CD4-positive, alpha-beta memory T cell (primary cell): ENCODE results near the gene COA8. TPM values are rescaled to one million over a fixed set of nuclear protein-coding genes. Genes with fewer than 3 reads are reported as not detected.

ENCODE experiments used
- CTCF ChIA-PET: fragments of 350-600 bp; sonication (Branson Sonifier 250); formaldehyde crosslinking; loops from one replicate; lab custom pipeline; 2021; ENCODE audit warnings: inconsistent platforms; ENCODE audit not compliant: partially characterized antibody; lab: Charles Lee
- POLR2A ChIA-PET: fragments of 350-600 bp; sonication (Branson Sonifier 250); formaldehyde crosslinking; loops from one replicate; lab custom pipeline; 2021; ENCODE audit not compliant: partially characterized antibody; lab: Charles Lee
- DNase-seq, 5 donors: peaks; one replicate each; pipeline versions ENCODE4 v3.0.0 to v3.0.0-alpha.2; 2020 to 2022; ENCODE audit warnings: mixed read lengths in 1 of 5
- H3K27ac ChIP-seq: one replicate; pipeline ENCODE4 v1.7.0; 2013; ENCODE audit warnings: low read depth, low read length
- H3K27me3 ChIP-seq: 2 replicates; pipeline ENCODE4 v1.7.0; 2013; ENCODE audit warnings: mild to moderate bottlenecking, low read length, moderate library complexity; ENCODE audit not compliant: insufficient read depth
- H3K36me3 ChIP-seq: 2 replicates; pipeline ENCODE4 v1.7.0; 2013; ENCODE audit warnings: mild to moderate bottlenecking, low read length, moderate library complexity; ENCODE audit not compliant: insufficient read depth
- H3K4me1 ChIP-seq: 2 replicates; pipeline ENCODE4 v1.7.0; 2013; ENCODE audit warnings: mild to moderate bottlenecking, low read length, moderate library complexity; ENCODE audit not compliant: insufficient read depth
- H3K4me3 ChIP-seq, 2 donors: one replicate each; pipeline ENCODE4 v1.7.0; 2013; ENCODE audit warnings: low read length in 2 of 2, mild to moderate bottlenecking in 1 of 2
- H3K9me3 ChIP-seq, 2 donors: one replicate each; pipeline ENCODE4 v1.7.0; 2013; ENCODE audit warnings: low read length in 2 of 2, control low read depth in 1 of 2; ENCODE audit not compliant: control insufficient read depth in 1 of 2
- H3K27ac Mint-ChIP-seq, 7 donors: one replicate each; pipeline ENCODE4 v1.8.0; 2020 to 2021; ENCODE audit warnings: mixed read lengths in 7 of 7, mild to moderate bottlenecking in 6 of 7, inconsistent platforms in 3 of 7, moderate library complexity in 3 of 7
- H3K27me3 Mint-ChIP-seq, 2 donors: one replicate each; pipeline ENCODE4 v1.8.0; 2020 to 2021; ENCODE audit warnings: mixed read lengths in 2 of 2
- H3K36me3 Mint-ChIP-seq, 2 donors: one replicate each; pipeline ENCODE4 v1.8.0; 2020 to 2021; ENCODE audit warnings: mixed read lengths in 2 of 2, inconsistent platforms in 1 of 2, mild to moderate bottlenecking in 1 of 2
- H3K4me1 Mint-ChIP-seq, 4 donors: one replicate each; pipeline ENCODE4 v1.8.0; 2020 to 2021; ENCODE audit warnings: mixed read lengths in 4 of 4, mild to moderate bottlenecking in 1 of 4
- H3K4me3 Mint-ChIP-seq, 8 donors: one replicate each; pipeline ENCODE4 v1.8.0; 2020 to 2021; ENCODE audit warnings: mixed read lengths in 8 of 8, mild to moderate bottlenecking in 7 of 8, moderate library complexity in 6 of 8, inconsistent platforms in 3 of 8
- H3K9me3 Mint-ChIP-seq, 8 donors: one replicate each; pipeline ENCODE4 v1.8.0; 2020 to 2021; ENCODE audit warnings: mixed read lengths in 8 of 8, mild to moderate bottlenecking in 5 of 8, inconsistent platforms in 3 of 8, moderate library complexity in 1 of 8
- intact Hi-C: fragments of 100-400 bp; cut with micrococcal nuclease; formaldehyde crosslinking; loops from one replicate; pipeline ENCODE4 v1.15.1; 2023
- polyA plus RNA-seq, 2 donors: library from polyadenylated mRNA; unstranded; fragments of 300-500 nt; fragmentation: Illumina TruSeq; gene quantifications; one replicate each; pipeline ENCODE4 v1.2.3, GENCODE V29; 2021
- total RNA-seq, 2 experiments: library from RNA; stranded (reverse); gene quantifications; one replicate each; pipeline ENCODE4 v1.2.3, GENCODE V29; 2021

The COA8 gene
- total and polyA plus RNA-seq, 4 experiments from 2014 or later = 26.1 to 63.9 (median 41.1) TPM

GRCh38 chr14:103574104-103574503 is 11.3 kb downstream of the COA8 start:
- no peak for DNase-seq
- peaks cover 20 to 41% of the 10 kb centered on the region in 2 donors for H3K36me3 Mint-ChIP-seq
- H3K36me3 ChIP-seq = peaks cover 29% of the 10 kb centered on the region
- H3K4me3 ChIP-seq = no peak overlapping the region
- H3K9me3 ChIP-seq = no peaks in the 10 kb centered on the region
- H3K4me3 Mint-ChIP-seq = no peak overlapping the region
- H3K27ac ChIP-seq = no peak overlapping the region
- intact Hi-C loops = no loop called here
- H3K27ac Mint-ChIP-seq = peak overlapping the region in 1 of 7 donors; percentile 44
- H3K27me3 ChIP-seq = no peaks in the 10 kb centered on the region
- ChIA-PET CTCF (interaction anchor here (0.9 kb wide), 1 partner anchor 104 kb away, joined by 3 read pairs; no protein-coding TSS in a partner anchor), POLR2A (interaction anchor here (0.6 kb wide), 1 partner anchor 1513 kb away, joined by 3 read pairs; no protein-coding TSS in a partner anchor)
- H3K4me1 Mint-ChIP-seq = peaks cover 0 to 4% (median 0%) of the 10 kb centered on the region in 4 donors
- no peaks in the 10 kb centered on the region for H3K27me3 Mint-ChIP-seq
- no peaks in the 10 kb centered on the region for H3K4me1 ChIP-seq
- no peaks in the 10 kb centered on the region for H3K9me3 Mint-ChIP-seq

GRCh38 chr14:103574707-103575285 is 12.0 kb downstream of the COA8 start:
- no peak for DNase-seq
- Histone ChIP-seq H3K36me3 (peaks cover 29% of the 10 kb centered on the region), H3K27me3 (no peaks in the 10 kb centered on the region), H3K27ac (no peak overlapping the region), H3K9me3 (no peaks in the 10 kb centered on the region), H3K4me3 (no peak overlapping the region), H3K4me1 (no peaks in the 10 kb centered on the region)
- H3K4me3 Mint-ChIP-seq = no peak overlapping the region
- ChIA-PET CTCF (interaction anchor here (0.9 kb wide), 1 partner anchor 104 kb away, joined by 3 read pairs; no protein-coding TSS in a partner anchor), POLR2A (no interaction called here)
- peaks cover 0 to 2% (median 0%) of the 10 kb centered on the region in 4 donors for H3K4me1 Mint-ChIP-seq
- intact Hi-C loops = no loop called here
- H3K27ac Mint-ChIP-seq = no peak overlapping the region
- no peaks in the 10 kb centered on the region for H3K9me3 Mint-ChIP-seq
- H3K27me3 Mint-ChIP-seq = no peaks in the 10 kb centered on the region
- peaks cover 20 to 41% of the 10 kb centered on the region in 2 donors for H3K36me3 Mint-ChIP-seq

GRCh38 chr14:103576371-103577024 is 13.7 kb downstream of the COA8 start:
- H3K27me3 Mint-ChIP-seq = no peaks in the 10 kb centered on the region
- peaks cover 0 to 2% (median 0%) of the 10 kb centered on the region in 4 donors for H3K4me1 Mint-ChIP-seq
- peaks cover 26 to 46% of the 10 kb centered on the region in 2 donors for H3K36me3 Mint-ChIP-seq
- H3K9me3 Mint-ChIP-seq = no peaks in the 10 kb centered on the region
- no peak overlapping the region for H3K4me3 Mint-ChIP-seq
- ChIA-PET CTCF (interaction anchor here (1.2 kb wide), 1 partner anchor 58 kb away, joined by 3 read pairs; no protein-coding TSS in a partner anchor), POLR2A (no interaction called here)
- intact Hi-C loops = no loop called here
- Histone ChIP-seq H3K4me3 (no peak overlapping the region), H3K4me1 (no peaks in the 10 kb centered on the region), H3K36me3 (peaks cover 29% of the 10 kb centered on the region), H3K27ac (no peak overlapping the region), H3K9me3 (no peaks in the 10 kb centered on the region), H3K27me3 (no peaks in the 10 kb centered on the region)
- no peak overlapping the region for H3K27ac Mint-ChIP-seq
- DNase-seq = no peak

- H3K4me1 ChIP-seq = no peaks in the 10 kb centered on the region
- CTCF ChIA-PET = no interaction called here
- POLR2A ChIA-PET = interaction anchor here (0.6 kb wide), 1 partner anchor 84 kb away, joined by 3 read pairs; no protein-coding TSS in a partner anchor
- no peaks in the 10 kb centered on the region for H3K27me3 ChIP-seq
- intact Hi-C loops = no loop called here
- no peak overlapping the region for H3K27ac ChIP-seq
- no peaks in the 10 kb centered on the region for H3K9me3 ChIP-seq
- peaks cover 0 to 2% (median 0%) of the 10 kb centered on the region in 4 donors for H3K4me1 Mint-ChIP-seq
- peaks cover 29% of the 10 kb centered on the region for H3K36me3 ChIP-seq
- no peak overlapping the region for H3K4me3 ChIP-seq
- H3K27me3 Mint-ChIP-seq = no peaks in the 10 kb centered on the region
- peaks cover 27 to 45% of the 10 kb centered on the region in 2 donors for H3K36me3 Mint-ChIP-seq
- DNase-seq = no peak
- H3K4me3 Mint-ChIP-seq = no peak overlapping the region
- H3K27ac Mint-ChIP-seq = no peak overlapping the region
- no peaks in the 10 kb centered on the region for H3K9me3 Mint-ChIP-seq
These were observed 15.8 kb downstream of the COA8 start for GRCh38 chr14:103578401-103579075.

- no peak overlapping the region for H3K4me3 ChIP-seq
- Mint-ChIP-seq H3K27me3 (no peaks in the 10 kb centered on the region), H3K27ac (no peak overlapping the region), H3K9me3 (no peaks in the 10 kb centered on the region), H3K36me3 (peaks cover 13 to 37% of the 10 kb centered on the region in 2 donors), H3K4me1 (peaks cover 0 to 5% (median 0%) of the 10 kb centered on the region in 4 donors), H3K4me3 (no peak overlapping the region)
- no peak overlapping the region for H3K27ac ChIP-seq
- DNase-seq = no peak
- ChIA-PET CTCF (no interaction called here), POLR2A (no interaction called here)
- H3K9me3 ChIP-seq = no peaks in the 10 kb centered on the region
- H3K36me3 ChIP-seq = peaks cover 16% of the 10 kb centered on the region
- intact Hi-C loops = no loop called here
- H3K4me1 ChIP-seq = no peaks in the 10 kb centered on the region
- H3K27me3 ChIP-seq = no peaks in the 10 kb centered on the region
These were observed 18.4 kb downstream of the COA8 start for GRCh38 chr14:103581206-103581605.

- H3K4me1 Mint-ChIP-seq = peaks cover 0 to 5% (median 1%) of the 10 kb centered on the region in 4 donors
- ChIA-PET CTCF (no interaction called here), POLR2A (no interaction called here)
- no peak overlapping the region for H3K27ac Mint-ChIP-seq
- H3K4me3 Mint-ChIP-seq = no peak overlapping the region
- H3K4me1 ChIP-seq = no peaks in the 10 kb centered on the region
- no peak overlapping the region for H3K27ac ChIP-seq
- no peaks in the 10 kb centered on the region for H3K27me3 ChIP-seq
- no peaks in the 10 kb centered on the region for H3K9me3 Mint-ChIP-seq
- peaks cover 13 to 33% of the 10 kb centered on the region in 2 donors for H3K36me3 Mint-ChIP-seq
- H3K36me3 ChIP-seq = peaks cover 9% of the 10 kb centered on the region
- no peaks in the 10 kb centered on the region for H3K9me3 ChIP-seq
- intact Hi-C loops = no loop called here
- no peaks in the 10 kb centered on the region for H3K27me3 Mint-ChIP-seq
- no peak overlapping the region for H3K4me3 ChIP-seq
- no peak for DNase-seq
These were observed 19.4 kb downstream of the COA8 start for GRCh38 chr14:103581954-103582703.
